Activated naive CD4-positive, alpha-beta T cell treated with anti-CD3 and anti-CD28 coated beads for 36 hours (primary cell): ENCODE data around the gene CFAP74. TPM values are rescaled to one million over a fixed set of nuclear protein-coding genes. Genes with fewer than 3 reads are reported as not detected.

ENCODE experiments used
- CTCF ChIA-PET: fragments of 350-600 bp; sonication (Branson Sonifier 250); formaldehyde crosslinking; loops from one replicate; lab custom pipeline; 2021; ENCODE audit warnings: antibody characterized with exemption; lab: Charles Lee
- DNase-seq: peaks from one replicate; pipeline ENCODE4 v3.0.0-alpha.2; 2020
- H3K27ac Mint-ChIP-seq: one replicate; pipeline ENCODE4 v1.8.0; 2021; ENCODE audit warnings: mild to moderate bottlenecking, mixed read lengths
- H3K27me3 Mint-ChIP-seq: one replicate; pipeline ENCODE4 v1.8.0; 2021; ENCODE audit warnings: low read depth, mixed read lengths
- H3K36me3 Mint-ChIP-seq: one replicate; pipeline ENCODE4 v1.8.0; 2021; ENCODE audit warnings: low read depth, mixed read lengths
- H3K4me1 Mint-ChIP-seq: one replicate; pipeline ENCODE4 v1.8.0; 2021; ENCODE audit warnings: low read depth, mixed read lengths
- H3K4me3 Mint-ChIP-seq: one replicate; pipeline ENCODE4 v1.8.0; 2021; ENCODE audit warnings: mild to moderate bottlenecking, moderate library complexity, mixed read lengths
- H3K9me3 Mint-ChIP-seq: one replicate; pipeline ENCODE4 v1.8.0; 2021; ENCODE audit warnings: mixed read lengths
- intact Hi-C: fragments of 100-400 bp; cut with micrococcal nuclease; formaldehyde crosslinking; loops from one replicate; pipeline ENCODE4 v1.15.1; 2023
- total RNA-seq, 2 experiments: library from RNA; stranded (reverse); gene quantifications; one replicate each; pipeline ENCODE4 v1.2.3, GENCODE V29; 2021

Gene CFAP74
- total RNA-seq, 2 experiments from 2014 or later = not detected

GRCh38 chr1:2039251-2039650 is 35.7 kb upstream of the CFAP74 start:
- Mint-ChIP-seq H3K4me1 (peaks cover 2% of the 10 kb centered on the region), H3K36me3 (no peaks in the 10 kb centered on the region), H3K27ac (no peak overlapping the region), H3K4me3 (no peak overlapping the region), H3K9me3 (no peaks in the 10 kb centered on the region), H3K27me3 (no peaks in the 10 kb centered on the region)
- CTCF ChIA-PET = interaction anchor here (1.3 kb wide), 1 partner anchor 85 kb away, joined by 3 read pairs; no protein-coding TSS in a partner anchor
- DNase-seq = no peak
- intact Hi-C loops = no loop called here

GRCh38 chr1:2038229-2038628 is 34.6 kb upstream of the CFAP74 start:
- no peaks in the 10 kb centered on the region for H3K27me3 Mint-ChIP-seq
- H3K36me3 Mint-ChIP-seq = no peaks in the 10 kb centered on the region
- no peaks in the 10 kb centered on the region for H3K4me1 Mint-ChIP-seq
- intact Hi-C loops = no loop called here
- H3K4me3 Mint-ChIP-seq = no peak overlapping the region
- DNase-seq = no peak
- no peaks in the 10 kb centered on the region for H3K9me3 Mint-ChIP-seq
- no peak overlapping the region for H3K27ac Mint-ChIP-seq
- CTCF ChIA-PET = interaction anchor here (0.6 kb wide), 1 partner anchor 407 kb away, joined by 3 read pairs; no protein-coding TSS in a partner anchor

- Mint-ChIP-seq H3K9me3 (no peaks in the 10 kb centered on the region), H3K36me3 (no peaks in the 10 kb centered on the region), H3K27ac (no peak overlapping the region), H3K27me3 (no peaks in the 10 kb centered on the region), H3K4me1 (no peaks in the 10 kb centered on the region), H3K4me3 (no peak overlapping the region)
- intact Hi-C loops = no loop called here
- no peak for DNase-seq
- CTCF ChIA-PET = interaction anchor here (0.6 to 0.7 kb wide), 2 partner anchors 93 to 138 kb away, joined by 3 read pairs; no protein-coding TSS in a partner anchor
Measured at GRCh38 chr1:2037314-2037979, 33.9 kb upstream of the CFAP74 start.

- no peaks in the 10 kb centered on the region for H3K9me3 Mint-ChIP-seq
- no peaks in the 10 kb centered on the region for H3K36me3 Mint-ChIP-seq
- no peaks in the 10 kb centered on the region for H3K4me1 Mint-ChIP-seq
- no peak overlapping the region for H3K4me3 Mint-ChIP-seq
- no peak for DNase-seq
- no peak overlapping the region for H3K27ac Mint-ChIP-seq
- intact Hi-C loops = no loop called here
- no peaks in the 10 kb centered on the region for H3K27me3 Mint-ChIP-seq
- CTCF ChIA-PET = no interaction called here
Measured at GRCh38 chr1:2036287-2036686, 32.7 kb upstream of the CFAP74 start.

GRCh38 chr1:2033165-2033564 is 29.6 kb upstream of the CFAP74 start:
- Mint-ChIP-seq H3K4me1 (no peaks in the 10 kb centered on the region), H3K27me3 (no peaks in the 10 kb centered on the region), H3K4me3 (no peak overlapping the region), H3K36me3 (no peaks in the 10 kb centered on the region), H3K27ac (no peak overlapping the region), H3K9me3 (no peaks in the 10 kb centered on the region)
- intact Hi-C loops = no loop called here
- no peak for DNase-seq
- CTCF ChIA-PET = interaction anchor here (1.4 kb wide), 1 partner anchor 73 kb away, joined by 4 read pairs; no protein-coding TSS in a partner anchor

GRCh38 chr1:2032737-2033136 is 29.2 kb upstream of the CFAP74 start:
- Mint-ChIP-seq H3K4me1 (no peaks in the 10 kb centered on the region), H3K36me3 (no peaks in the 10 kb centered on the region), H3K27ac (no peak overlapping the region), H3K4me3 (no peak overlapping the region), H3K9me3 (no peaks in the 10 kb centered on the region), H3K27me3 (no peaks in the 10 kb centered on the region)
- no peak for DNase-seq
- intact Hi-C loops = no loop called here
- CTCF ChIA-PET = interaction anchor here (1.4 kb wide), 1 partner anchor 72 kb away, joined by 4 read pairs; no protein-coding TSS in a partner anchor

- H3K4me3 Mint-ChIP-seq = no peak overlapping the region
- H3K27ac Mint-ChIP-seq = no peak overlapping the region
- no peak for DNase-seq
- intact Hi-C loops = no loop called here
- no peaks in the 10 kb centered on the region for H3K4me1 Mint-ChIP-seq
- no peaks in the 10 kb centered on the region for H3K9me3 Mint-ChIP-seq
- H3K36me3 Mint-ChIP-seq = no peaks in the 10 kb centered on the region
- H3K27me3 Mint-ChIP-seq = no peaks in the 10 kb centered on the region
- CTCF ChIA-PET = interaction anchor here (1.2 to 1.4 kb wide), 2 partner anchors 71 to 108 kb away, joined by 3 to 4 read pairs; no protein-coding TSS in a partner anchor
Measured at GRCh38 chr1:2031546-2032540, 28.3 kb upstream of the CFAP74 start.

- H3K27me3 Mint-ChIP-seq = no peaks in the 10 kb centered on the region
- CTCF ChIA-PET = interaction anchor here (1.2 kb wide), 1 partner anchor 110 kb away, joined by 3 read pairs; no protein-coding TSS in a partner anchor
- no peaks in the 10 kb centered on the region for H3K4me1 Mint-ChIP-seq
- H3K27ac Mint-ChIP-seq = no peak overlapping the region
- no peak overlapping the region for H3K4me3 Mint-ChIP-seq
- intact Hi-C loops = no loop called here
- H3K36me3 Mint-ChIP-seq = no peaks in the 10 kb centered on the region
- no peak for DNase-seq
- no peaks in the 10 kb centered on the region for H3K9me3 Mint-ChIP-seq
Measured at GRCh38 chr1:2030076-2030871, 26.7 kb upstream of the CFAP74 start.

- H3K27ac Mint-ChIP-seq = no peak overlapping the region
- CTCF ChIA-PET = no interaction called here
- no peaks in the 10 kb centered on the region for H3K27me3 Mint-ChIP-seq
- DNase-seq = no peak
- intact Hi-C loops = no loop called here
- no peaks in the 10 kb centered on the region for H3K36me3 Mint-ChIP-seq
- H3K4me1 Mint-ChIP-seq = no peaks in the 10 kb centered on the region
- H3K9me3 Mint-ChIP-seq = no peaks in the 10 kb centered on the region
- H3K4me3 Mint-ChIP-seq = no peak overlapping the region
Measured at GRCh38 chr1:2029561-2029960, 26.0 kb upstream of the CFAP74 start.

GRCh38 chr1:2028870-2029560 is 25.4 kb upstream of the CFAP74 start:
- CTCF ChIA-PET = no interaction called here
- Mint-ChIP-seq H3K9me3 (no peaks in the 10 kb centered on the region), H3K27ac (no peak overlapping the region), H3K4me1 (no peaks in the 10 kb centered on the region), H3K4me3 (no peak overlapping the region), H3K27me3 (no peaks in the 10 kb centered on the region), H3K36me3 (no peaks in the 10 kb centered on the region)
- intact Hi-C loops = no loop called here
- no peak for DNase-seq

- Mint-ChIP-seq H3K27me3 (peaks cover 7% of the 10 kb centered on the region), H3K4me1 (no peaks in the 10 kb centered on the region), H3K9me3 (no peaks in the 10 kb centered on the region), H3K36me3 (no peaks in the 10 kb centered on the region), H3K4me3 (no peak overlapping the region), H3K27ac (no peak overlapping the region)
- intact Hi-C loops = no loop called here
- CTCF ChIA-PET = no interaction called here
- no peak for DNase-seq
Measured at GRCh38 chr1:2027961-2028583, 24.5 kb upstream of the CFAP74 start.
